Measurements from ENCODE around the gene MYO15B.
"Not testable (repeated sequence)": the region's sequence is repeated elsewhere in the genome, so short reads cannot be mapped to it uniquely, and the experiment has no call there.

The MYO15B gene

GRCh38 chr17:75628425-75628824 lies 40.8 kb downstream of the MYO15B start:
- no peak for DNase-seq

GRCh38 chr17:75629157-75629556 lies 41.6 kb downstream of the MYO15B start:
- DNase-seq: no peak

GRCh38 chr17:75630071-75630917 lies 42.7 kb downstream of the MYO15B start:
- DNase-seq: no peak

GRCh38 chr17:75631353-75631752 lies 43.8 kb downstream of the MYO15B start:
- no peak for DNase-seq

GRCh38 chr17:75632428-75632827 lies 44.8 kb downstream of the MYO15B start:
- no peak for DNase-seq

GRCh38 chr17:75632863-75633485 lies 45.4 kb downstream of the MYO15B start, which contains the start of gene SMIM5:
Gene SMIM5 (plus strand): TSS chr17:75633434. CDS start chr17:75640202, 6,768 bp downstream.
- DNase-seq: peak; percentile 84

GRCh38 chr17:75633486-75634375 lies 46.1 kb downstream of the MYO15B start:
- peak; percentile 95 for DNase-seq

- DNase-seq: no peak
Observed at GRCh38 chr17:75634376-75634740, 46.8 kb downstream of the MYO15B start.

- no peak for DNase-seq
Observed at GRCh38 chr17:75634754-75635609, 47.4 kb downstream of the MYO15B start.

- DNase-seq: peak; percentile 72
Observed at GRCh38 chr17:75635610-75636202, 48.1 kb downstream of the MYO15B start.

- DNase-seq: no peak
Observed at GRCh38 chr17:75636381-75637142, 49.0 kb downstream of the MYO15B start.

GRCh38 chr17:75637143-75637538 lies 49.5 kb downstream of the MYO15B start:
- no peak for DNase-seq

GRCh38 chr17:75637551-75637950 lies 50.0 kb downstream of the MYO15B start:
- DNase-seq: no peak

GRCh38 chr17:75638039-75638438 lies 50.4 kb downstream of the MYO15B start:
- DNase-seq: not testable (repeated sequence)

GRCh38 chr17:75638893-75639292 lies 51.3 kb downstream of the MYO15B start:
- no peak for DNase-seq

- no peak for DNase-seq
Observed at GRCh38 chr17:75639327-75639726, 51.7 kb downstream of the MYO15B start.

GRCh38 chr17:75639771-75640555 lies 52.4 kb downstream of the MYO15B start:
- no peak for DNase-seq

- no peak for DNase-seq
Observed at GRCh38 chr17:75640556-75641119, 53.0 kb downstream of the MYO15B start.

- DNase-seq: no peak
Observed at GRCh38 chr17:75641343-75641742, 53.7 kb downstream of the MYO15B start.
